LHCN-M2 (cell line): ENCODE measurements around the gene SYNE4. TPM values are rescaled to one million over a fixed set of nuclear protein-coding genes. Genes with fewer than 3 reads are reported as not detected.

Experiments used
- DNase-seq: peaks from one replicate; pipeline ENCODE4 v3.0.0-alpha.2; 2012; ENCODE audit warnings: low read depth
- total RNA-seq: library from RNA; depleted of rRNA; stranded (reverse); fragments of >200 nt; gene quantifications from 2 replicates; pipeline ENCODE4 v1.2.3, GENCODE V29; 2014; rRNA removed

The SYNE4 gene
- total RNA-seq, 1 experiment from 2014 or later: 0.23 TPM

- DNase-seq: peak; percentile 31
Observed at GRCh38 chr19:35955881-35956634, 52.6 kb downstream of the SYNE4 start.

Other genes with a start within 250 kb of the SYNE4 start
- gene ARHGAP33, start 233.2 kb downstream of the SYNE4 start, total RNA-seq: 6.4 and 6.6 TPM in 2 replicates
- not detected in 2 replicates for gene PRODH2, start 196.0 kb downstream of the SYNE4 start, total RNA-seq
- not detected in 2 replicates for gene NPHS1, start 156.3 kb downstream of the SYNE4 start, total RNA-seq
- not detected in 2 replicates for gene KIRREL2, start 151.9 kb downstream of the SYNE4 start, total RNA-seq
- 38.3 and 47.1 TPM in 2 replicates for gene APLP1, start 140.2 kb downstream of the SYNE4 start, total RNA-seq
- gene NFKBID, start 108.3 kb downstream of the SYNE4 start, total RNA-seq: 2.8 and 3.3 TPM in 2 replicates
- not detected in 2 replicates for gene HCST, start 106.3 kb downstream of the SYNE4 start, total RNA-seq
- not detected in 2 replicates for gene TYROBP, start 100.5 kb downstream of the SYNE4 start, total RNA-seq
- 6.5 and 8.3 TPM in 2 replicates for gene LRFN3, start 72.4 kb downstream of the SYNE4 start, total RNA-seq
- 24.7 and 28.6 TPM in 2 replicates for gene SDHAF1, start 13.6 kb downstream of the SYNE4 start, total RNA-seq
- 32.6 and 39.6 TPM in 2 replicates for gene ALKBH6, start 5.4 kb upstream of the SYNE4 start, total RNA-seq
- gene CLIP3, start 24.1 kb upstream of the SYNE4 start, total RNA-seq: 5.3 and 6.3 TPM in 2 replicates
- gene THAP8, start 45.5 kb upstream of the SYNE4 start, total RNA-seq: 10.8 and 12.5 TPM in 2 replicates
- gene WDR62, start 46.1 kb upstream of the SYNE4 start, total RNA-seq: 22.0 and 23.6 TPM in 2 replicates
- not detected in 2 replicates for gene OVOL3, start 102.3 kb upstream of the SYNE4 start, total RNA-seq
- gene POLR2I, start 106.1 kb upstream of the SYNE4 start, total RNA-seq: 56.0 and 56.1 TPM in 2 replicates
- gene TBCB, start 106.7 kb upstream of the SYNE4 start, total RNA-seq: 295 and 302 TPM in 2 replicates
- 479 and 506 TPM in 2 replicates for gene CAPNS1, start 131.3 kb upstream of the SYNE4 start, total RNA-seq
- gene COX7A1, start 143.6 kb upstream of the SYNE4 start, total RNA-seq: not detected in 2 replicates
- 2.9 and 3.7 TPM in 2 replicates for gene ZNF565, start 205.9 kb upstream of the SYNE4 start, total RNA-seq
- 81.8 and 98.9 TPM in 2 replicates for gene ZNF146, start 206.3 kb upstream of the SYNE4 start, total RNA-seq